ENCODE measurements around the gene LRRN1.

The LRRN1 gene

GRCh38 chr3:3799173-3800079 lies at the start of gene LRRN1:
TSS of gene LRRN1 (plus strand) at chr3:3799431. CDS start at chr3:3844642, 45,211 bp downstream.
- DNase-seq (ENCODE audit: low read depth) = peak; percentile 4

- no peak for DNase-seq (ENCODE audit: low read depth)
Observed at GRCh38 chr3:3753416-3753815, 45.8 kb upstream of the LRRN1 start.

- DNase-seq (ENCODE audit: low read depth) = no peak
Observed at GRCh38 chr3:3765661-3766060, 33.6 kb upstream of the LRRN1 start.

GRCh38 chr3:3766140-3766539 lies 33.1 kb upstream of the LRRN1 start:
- DNase-seq (ENCODE audit: low read depth) = no peak

GRCh38 chr3:3771094-3771493 lies 28.1 kb upstream of the LRRN1 start:
- DNase-seq (ENCODE audit: low read depth) = no peak

- no peak for DNase-seq (ENCODE audit: low read depth)
Observed at GRCh38 chr3:3771567-3771966, 27.7 kb upstream of the LRRN1 start.

GRCh38 chr3:3772338-3772737 lies 26.9 kb upstream of the LRRN1 start:
- DNase-seq (ENCODE audit: low read depth) = no peak

- no peak for DNase-seq (ENCODE audit: low read depth)
Observed at GRCh38 chr3:3772920-3773319, 26.3 kb upstream of the LRRN1 start.

- DNase-seq (ENCODE audit: low read depth) = no peak
Observed at GRCh38 chr3:3776607-3777006, 22.6 kb upstream of the LRRN1 start.

GRCh38 chr3:3778216-3778615 lies 21.0 kb upstream of the LRRN1 start:
- DNase-seq (ENCODE audit: low read depth) = no peak

- no peak for DNase-seq (ENCODE audit: low read depth)
Observed at GRCh38 chr3:3778641-3779270, 20.5 kb upstream of the LRRN1 start.

GRCh38 chr3:3782457-3782856 lies 16.8 kb upstream of the LRRN1 start:
- DNase-seq (ENCODE audit: low read depth) = no peak

GRCh38 chr3:3783210-3783609 lies 16.0 kb upstream of the LRRN1 start:
- no peak for DNase-seq (ENCODE audit: low read depth)

- DNase-seq (ENCODE audit: low read depth) = no peak
Observed at GRCh38 chr3:3783696-3784095, 15.5 kb upstream of the LRRN1 start.

- no peak for DNase-seq (ENCODE audit: low read depth)
Observed at GRCh38 chr3:3792391-3792790, 6.8 kb upstream of the LRRN1 start.

GRCh38 chr3:3798631-3799113 lies 559 bp upstream of the LRRN1 start:
- peak; percentile 20 for DNase-seq (ENCODE audit: low read depth)

- DNase-seq (ENCODE audit: low read depth) = no peak
Observed at GRCh38 chr3:3800080-3800455, 837 bp downstream of the LRRN1 start.

GRCh38 chr3:3800685-3801493 lies 1.7 kb downstream of the LRRN1 start:
- no peak for DNase-seq (ENCODE audit: low read depth)

- no peak for DNase-seq (ENCODE audit: low read depth)
Observed at GRCh38 chr3:3801494-3801841, 2.2 kb downstream of the LRRN1 start.

GRCh38 chr3:3802046-3802445 lies 2.8 kb downstream of the LRRN1 start:
- no peak for DNase-seq (ENCODE audit: low read depth)

- DNase-seq (ENCODE audit: low read depth) = no peak
Observed at GRCh38 chr3:3804560-3804959, 5.3 kb downstream of the LRRN1 start.

GRCh38 chr3:3806092-3806491 lies 6.9 kb downstream of the LRRN1 start:
- no peak for DNase-seq (ENCODE audit: low read depth)

GRCh38 chr3:3806856-3807255 lies 7.6 kb downstream of the LRRN1 start:
- DNase-seq (ENCODE audit: low read depth) = no peak

Measured in stimulated activated CD8-positive, alpha-beta memory T cell treated with anti-CD3 and anti-CD28 coated beads, Interleukin-15, amount 100 ng/mL, for 1 hour (primary cell).